H1 (cell line): ENCODE results near the gene TNS2. TPM values are rescaled to one million over a fixed set of nuclear protein-coding genes. Genes with fewer than 3 reads are reported as not detected.

Experiments
- TAF7 ChIP-seq: optimal IDR thresholded peaks from 2 replicates; pipeline ENCODE3; 2011; ENCODE audit warnings: low read depth, mild to moderate bottlenecking, inconsistent platforms, low read length, moderate library complexity, borderline replicate concordance
- polyA plus RNA-seq, 7 experiments: library from polyadenylated mRNA; depleted of rRNA in 3 of 7; stranded (reverse) in 5 of 7; unstranded in 2 of 7; fragments of >200 nt in 5 of 7; fragments of 200-250 nt in 2 of 7; gene quantifications; 1 replicate in 5 of 7; 2 replicates in 1 of 7; 4 replicates in 1 of 7; pipeline versions ENCODE4 v1.2.1 to v1.2.3, GENCODE V29; 2011 to 2013; ENCODE audit warnings: missing spikeins in 2 of 7, mixed read lengths in 2 of 7
- total RNA-seq: library from RNA; stranded (reverse); fragmentation: NEBNext Ultra II Directional; extraction: Animal tissue kit (Norgen Biotek cat#: 25700); gene quantifications from 2 replicates; pipeline ENCODE4 v1.2.1, GENCODE V29; 2021

The TNS2 gene
- total and polyA plus RNA-seq, 2 of the 8 experiments (the other 6 are each of a cell fraction or from before 2014, with no cell fraction given) = 2.8 to 4.7 TPM

- TF ChIP-seq TAF7 = no peak
Observed at GRCh38 chr12:53101931-53102781, 52.3 kb downstream of the TNS2 start (continued).
